Cerebellar nuclear complex (tissue), 1 donor: ENCODE measurements around the gene COX18.

Experiments
- DNase-seq, 2 experiments: peaks; one replicate each; lab custom pipeline; 2025; lab: John Stamatoyannopoulos, UW

COX18 gene

DNA sequence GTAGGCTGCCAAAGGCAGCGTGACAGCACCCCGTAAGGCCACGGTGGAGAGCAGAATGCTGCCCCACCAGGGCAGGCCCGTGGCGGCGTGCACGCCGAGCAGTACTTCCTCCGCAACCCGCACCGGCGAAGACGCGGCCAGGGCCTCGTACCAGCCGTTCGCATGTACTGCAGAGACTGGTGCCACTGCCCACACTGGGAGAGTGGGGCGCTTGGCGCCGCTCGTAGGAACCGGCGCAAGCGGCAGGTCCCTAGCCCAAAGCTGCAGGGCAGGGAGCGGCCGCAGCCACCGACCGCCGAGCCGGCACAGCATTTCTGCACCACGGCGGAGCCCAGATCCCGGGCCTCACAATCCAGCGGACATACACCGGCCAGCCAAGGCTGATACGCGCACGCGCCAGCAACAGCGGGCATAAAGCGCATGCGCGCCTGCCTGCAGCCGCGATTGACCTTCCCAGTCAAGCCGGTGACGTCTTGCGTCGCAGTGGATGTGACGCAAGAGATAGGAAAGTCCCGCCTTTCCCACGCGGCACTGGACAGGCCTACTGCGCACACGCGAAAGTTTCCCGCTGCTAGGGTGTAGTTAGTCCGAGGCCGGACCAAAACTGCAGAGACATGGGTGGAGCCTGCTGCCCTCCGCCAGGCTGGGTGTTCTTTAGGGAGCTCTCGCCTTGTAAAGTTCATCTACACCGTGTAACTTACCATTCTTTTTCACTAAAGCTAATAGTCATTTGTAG is at the start of gene COX18:
COX18 (minus strand) TSS at position 379 of the 736 bp plus-strand sequence; CDS start at position 312, 67 bp downstream.
- peak; percentile 70 to 92 for DNase-seq

DNA sequence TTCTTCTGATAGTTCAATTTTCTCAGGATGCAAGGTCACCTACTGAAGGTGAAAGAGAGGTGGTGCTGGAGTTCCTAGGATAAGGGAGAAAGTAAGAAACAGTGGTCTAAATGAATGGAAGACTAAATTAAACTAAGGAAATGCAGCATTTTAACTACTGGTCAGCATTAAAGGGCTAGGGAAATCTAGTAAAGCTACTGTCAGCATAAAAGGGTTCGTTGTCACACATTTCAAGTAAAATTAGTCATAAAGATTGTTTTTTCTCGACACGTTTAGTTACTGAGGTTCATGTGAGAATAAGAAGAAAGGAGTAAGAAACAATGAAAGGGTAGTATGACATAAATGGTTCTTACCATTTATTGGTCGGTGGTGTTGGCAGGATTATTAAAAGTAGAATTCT is 40.0 kb upstream of the COX18 start:
- no peak for DNase-seq

- DNase-seq = no peak
Measured at GRCh38 chr4:73104695-73105094, 35.2 kb upstream of the COX18 start.

- DNase-seq = no peak
Measured at GRCh38 chr4:73103799-73104503, 34.4 kb upstream of the COX18 start.

DNA sequence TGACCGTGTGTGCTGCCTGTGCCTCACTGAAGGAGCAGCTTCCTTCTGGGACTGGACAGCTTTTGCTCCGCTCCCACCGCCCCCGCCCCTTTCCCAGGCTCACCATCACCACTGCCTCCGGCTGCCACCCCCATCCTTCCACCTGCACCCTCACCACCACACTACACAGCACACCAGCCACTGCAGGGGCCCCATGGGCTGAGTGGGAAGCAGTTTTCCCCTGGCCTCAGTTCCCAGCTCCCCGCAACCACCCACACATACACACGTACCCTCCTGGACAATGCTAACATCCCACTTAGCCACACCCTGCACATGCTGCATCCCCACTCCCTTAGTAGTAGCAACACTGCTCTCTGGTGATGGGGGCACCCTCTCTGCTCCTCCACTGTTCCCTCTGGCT is 29.6 kb upstream of the COX18 start:
- no peak for DNase-seq

GRCh38 chr4:73098713-73099112 is 29.2 kb upstream of the COX18 start:
- no peak for DNase-seq

DNA sequence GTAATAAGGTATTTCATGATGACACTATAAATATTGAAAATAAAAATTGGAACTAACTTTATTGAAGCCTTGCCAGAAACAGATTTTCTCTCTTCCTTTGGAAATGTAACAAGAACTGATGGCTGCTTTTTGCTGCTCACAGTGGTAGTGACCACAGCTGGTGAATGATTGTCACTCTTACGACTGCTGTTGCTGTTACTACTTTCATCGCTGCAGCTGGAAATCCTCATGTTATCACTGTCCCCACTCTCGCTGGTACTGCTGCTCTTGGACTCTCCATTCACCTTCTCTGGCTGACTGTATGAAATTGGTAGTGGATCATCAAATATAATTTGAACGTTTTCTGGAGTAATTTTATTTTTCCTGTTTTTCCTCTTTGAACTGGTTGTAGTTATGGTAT is 28.5 kb upstream of the COX18 start:
- DNase-seq = no peak

DNA sequence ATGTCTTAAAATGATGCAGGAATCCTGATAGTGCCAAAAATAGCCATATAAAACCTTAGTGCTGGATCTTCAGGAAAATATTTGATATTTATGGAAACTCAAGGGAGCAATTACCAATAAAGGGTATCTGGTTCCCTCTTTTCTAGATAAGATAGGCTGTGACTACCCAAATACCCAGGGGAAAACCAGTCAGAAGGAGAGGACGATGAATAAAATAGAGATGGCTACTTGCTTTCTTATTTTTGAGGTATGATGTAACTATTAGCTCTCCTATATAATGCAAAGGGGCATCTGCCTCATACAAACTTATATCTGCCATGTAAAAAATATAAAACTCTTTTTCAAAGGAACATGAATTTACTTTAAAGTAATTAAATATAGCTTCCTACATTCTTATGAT is 23.4 kb upstream of the COX18 start:
- DNase-seq = no peak

DNA sequence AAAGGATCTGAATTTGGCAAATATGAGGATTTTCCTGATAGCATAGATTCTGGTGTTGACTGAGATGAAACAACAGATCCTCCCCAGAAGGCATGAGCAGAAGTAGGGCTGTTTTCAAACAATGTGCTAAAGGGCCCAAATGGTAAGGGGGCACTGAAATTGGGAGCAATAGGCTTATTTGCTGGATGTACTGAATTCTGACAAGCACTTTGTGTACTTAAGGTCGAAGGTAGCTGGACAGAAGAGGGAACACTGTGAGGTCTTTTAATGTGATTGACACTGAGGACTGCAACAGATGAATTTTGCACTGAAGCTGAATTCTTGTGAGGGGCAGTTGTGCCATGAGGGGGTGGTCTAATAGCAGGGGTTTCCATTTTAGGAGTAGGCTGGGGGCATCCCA is 21.2 kb upstream of the COX18 start:
- DNase-seq = no peak

DNA sequence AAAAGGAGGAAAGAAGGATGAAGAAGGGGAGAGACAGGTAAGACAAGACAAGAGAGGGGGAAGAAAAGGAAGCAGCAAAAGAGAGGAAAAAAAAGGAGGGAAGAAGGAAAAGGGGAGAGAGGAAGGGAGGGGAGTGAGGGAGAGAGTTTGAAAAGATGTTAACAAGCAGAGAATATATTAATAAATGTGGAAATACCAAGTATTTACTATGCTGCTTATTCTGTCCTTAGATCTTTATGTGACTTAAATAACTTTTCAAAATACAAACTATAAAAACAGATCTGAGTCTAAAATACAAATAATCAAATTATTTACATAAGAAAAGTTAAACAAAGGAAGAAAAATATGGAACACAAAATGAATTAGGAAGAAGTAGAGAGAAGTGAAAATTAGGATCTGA is 18.4 kb upstream of the COX18 start:
- no peak for DNase-seq

GRCh38 chr4:73086095-73086868 is 16.8 kb upstream of the COX18 start:
- DNase-seq = no peak

- no peak for DNase-seq
Measured at GRCh38 chr4:73080789-73081188, 11.3 kb upstream of the COX18 start.

DNA sequence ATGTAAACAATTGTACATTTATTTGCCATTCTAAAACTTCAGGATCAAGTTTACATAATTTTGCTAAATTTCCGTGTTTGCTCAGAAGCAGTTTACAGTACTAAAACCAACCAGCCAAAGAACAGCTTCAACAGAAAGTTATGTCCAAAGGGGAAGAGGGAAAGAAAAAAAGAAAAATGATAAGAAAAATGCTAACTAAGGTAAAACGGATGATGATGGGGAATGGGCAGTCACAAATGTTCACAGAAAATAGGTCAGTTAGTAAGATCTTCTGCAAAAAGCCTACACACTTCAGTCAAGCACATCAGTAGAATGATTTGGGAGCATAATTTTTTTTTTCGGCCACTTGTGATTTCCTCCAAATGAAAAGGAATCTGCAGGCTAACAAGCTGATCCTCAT is 6.3 kb upstream of the COX18 start:
- no peak for DNase-seq

- no peak for DNase-seq
Measured at GRCh38 chr4:73070074-73070390, 516 bp upstream of the COX18 start.

DNA sequence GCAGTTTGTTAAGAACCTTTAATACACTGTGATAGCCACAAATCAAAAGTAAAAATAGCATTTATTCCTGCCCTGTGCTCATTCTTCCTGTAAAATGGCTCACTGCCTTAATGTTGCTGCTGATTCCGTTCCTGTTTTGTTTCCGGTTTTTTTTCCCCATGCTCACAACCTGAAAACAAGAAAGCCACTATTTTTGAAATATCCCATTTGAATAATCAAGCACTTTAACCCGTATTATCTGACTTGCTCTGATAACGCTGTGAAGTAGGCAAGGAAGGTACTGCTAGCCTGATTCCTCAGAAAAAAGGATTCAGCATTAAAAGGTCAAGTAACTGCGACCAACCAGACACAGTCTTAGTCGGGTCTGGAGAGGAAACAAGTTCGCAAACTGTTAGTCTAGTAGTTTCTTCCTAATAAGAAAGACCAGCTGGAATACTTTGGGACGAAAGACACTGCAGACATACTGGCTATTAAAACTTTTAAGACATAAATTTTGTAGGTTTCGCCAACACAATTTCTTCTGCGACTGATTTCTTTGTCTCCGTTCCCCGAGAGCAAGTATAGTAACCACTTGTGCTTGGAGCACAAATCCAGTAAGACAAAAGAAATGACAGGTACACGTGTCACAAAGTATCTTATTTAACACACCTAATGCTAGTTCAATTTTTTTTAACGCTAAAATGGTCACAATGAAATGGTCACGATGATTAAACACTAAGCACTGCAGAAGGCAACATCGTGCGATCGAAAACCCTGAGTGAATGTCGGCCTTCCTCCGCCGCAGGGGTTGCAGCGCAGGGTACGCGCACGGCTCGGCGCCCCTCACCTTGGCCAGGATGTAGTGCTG is 802 bp downstream of the COX18 start:
- DNase-seq = no peak

DNA sequence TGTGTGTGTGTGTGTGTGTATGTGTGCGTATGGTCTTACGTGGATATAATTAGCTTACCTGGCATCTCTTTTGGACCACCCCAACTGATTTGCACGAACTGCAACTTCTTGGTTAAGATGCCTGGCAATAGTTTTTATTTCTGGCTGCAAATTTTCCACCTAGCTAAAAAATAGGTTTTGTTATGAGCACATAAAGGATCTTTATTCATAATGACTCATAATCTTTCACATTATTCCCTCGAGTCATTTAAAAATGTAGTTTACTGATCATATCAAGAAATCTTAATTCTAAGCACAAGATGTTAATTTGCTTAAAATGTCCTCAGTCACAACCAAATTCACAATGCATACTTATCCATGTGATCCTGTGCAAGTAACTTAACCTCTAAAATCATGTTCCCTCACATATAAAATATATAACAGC is 1.5 kb downstream of the COX18 start:
- no peak for DNase-seq

GRCh38 chr4:73066928-73067327 is 2.6 kb downstream of the COX18 start:
- no peak for DNase-seq

- no peak for DNase-seq
Measured at GRCh38 chr4:73066445-73066844, 3.1 kb downstream of the COX18 start.

GRCh38 chr4:73064536-73064935 is 5.0 kb downstream of the COX18 start:
- no peak for DNase-seq

GRCh38 chr4:73055241-73055897 is 14.1 kb downstream of the COX18 start:
- DNase-seq = no peak

- no peak for DNase-seq
Measured at GRCh38 chr4:73053974-73054480, 15.5 kb downstream of the COX18 start.
